NT2/D1 (cell line): ENCODE measurements around the gene BAIAP2L2.

Experiments used
- SUZ12 ChIP-seq: IDR thresholded peaks from 2 replicates; pipeline ENCODE4 v1.6.1; 2011; ENCODE audit not compliant: insufficient read length, insufficient read depth; ENCODE audit errors: extremely low read depth
- YY1 ChIP-seq: IDR thresholded peaks from 2 replicates; pipeline ENCODE4 v1.6.1; 2011; ENCODE audit not compliant: insufficient read length, insufficient read depth

GRCh38 chr22:38110863-38111852 is 674 bp upstream of the BAIAP2L2 start:
- TF ChIP-seq YY1, result no peak
- TF ChIP-seq SUZ12, result no peak
